Coronary artery (tissue), 2 donors: ENCODE measurements around the gene SERINC5.
"Not testable (repeated sequence)": the region's sequence is repeated elsewhere in the genome, so short reads cannot be mapped to it uniquely, and the experiment has no call there.

ENCODE experiments used
- DNase-seq: peaks from one replicate; pipeline ENCODE4 v3.0.0-alpha.2; 2017; ENCODE audit warnings: low spot score
- H3K27ac ChIP-seq, 2 donors: fragments of 200-600 bp; sonication (generic); one replicate each; pipeline ENCODE4 v1.5.1; 2016 to 2019
- H3K4me3 ChIP-seq: fragments of 200-600 bp; sonication (generic); 2 replicates; pipeline ENCODE4 v1.5.1; 2016; ENCODE audit warnings: mild to moderate bottlenecking, moderate library complexity
- CTCF ChIP-seq: fragments of 200-600 bp; sonication (generic); IDR thresholded peaks from one replicate; pipeline ENCODE4 v1.5.1; 2019; ENCODE audit warnings: antibody characterized with exemption

Gene SERINC5

GRCh38 chr5:80275347-80275746 lies 19.5 kb upstream of the SERINC5 start:
- Histone ChIP-seq H3K4me3 (no peak overlapping the region), H3K27ac (no peak overlapping the region)
- no peak for TF ChIP-seq CTCF
- no peak for DNase-seq

- not testable (repeated sequence) for DNase-seq, H3K27ac ChIP-seq, H3K4me3 ChIP-seq
Observed at GRCh38 chr5:80270543-80270942, 14.7 kb upstream of the SERINC5 start.

DNA sequence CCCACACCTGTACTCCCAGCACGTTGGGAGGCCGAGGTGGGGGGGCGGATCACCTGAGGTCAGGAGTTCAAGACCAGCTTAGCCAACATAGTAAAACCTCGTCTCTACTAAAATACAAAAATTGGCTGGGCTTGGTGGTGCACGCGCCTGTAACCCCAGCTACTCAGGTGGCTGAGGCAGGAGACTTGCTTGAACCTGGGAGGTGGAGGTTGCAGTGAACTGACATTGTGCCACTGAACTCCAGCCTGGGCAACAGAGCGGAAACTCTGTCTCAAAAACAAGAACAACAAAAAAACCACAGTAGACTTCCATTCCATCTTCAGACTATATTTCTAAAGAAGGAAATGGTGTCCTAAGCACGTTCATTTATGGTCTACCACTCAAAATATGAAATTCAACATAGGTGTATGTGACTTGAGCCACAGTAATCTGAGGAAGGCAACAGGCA lies 14.2 kb upstream of the SERINC5 start:
- Histone ChIP-seq H3K4me3 (no peak overlapping the region), H3K27ac (no peak overlapping the region)
- TF ChIP-seq CTCF: no peak
- no peak for DNase-seq

DNA sequence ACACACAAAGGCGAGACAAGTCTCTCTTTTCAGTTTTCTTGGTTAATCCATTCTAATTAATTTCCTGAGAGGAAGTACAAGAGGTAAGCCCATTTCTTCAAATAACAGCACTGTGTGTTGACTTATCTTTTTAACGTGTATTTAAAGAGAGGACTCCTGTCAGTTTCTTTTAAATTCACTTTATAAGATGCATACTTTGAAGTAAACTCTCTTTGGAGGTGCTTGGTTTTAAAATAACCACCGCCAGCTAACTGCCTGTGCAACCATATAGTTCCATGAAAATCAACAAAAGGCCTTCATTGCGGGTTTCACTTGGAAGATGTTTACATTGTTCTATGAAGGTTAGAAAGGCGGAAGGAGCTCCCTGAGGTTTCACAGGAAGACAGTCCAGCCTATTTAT lies 13.1 kb upstream of the SERINC5 start:
- DNase-seq: no peak
- Histone ChIP-seq H3K4me3 (no peak overlapping the region), H3K27ac (no peak overlapping the region)
- TF ChIP-seq CTCF: no peak

GRCh38 chr5:80266566-80266965 lies 10.7 kb upstream of the SERINC5 start:
- no peak for TF ChIP-seq CTCF
- H3K4me3 ChIP-seq: no peak overlapping the region
- H3K27ac ChIP-seq: no peak overlapping the region
- DNase-seq: no peak

DNA sequence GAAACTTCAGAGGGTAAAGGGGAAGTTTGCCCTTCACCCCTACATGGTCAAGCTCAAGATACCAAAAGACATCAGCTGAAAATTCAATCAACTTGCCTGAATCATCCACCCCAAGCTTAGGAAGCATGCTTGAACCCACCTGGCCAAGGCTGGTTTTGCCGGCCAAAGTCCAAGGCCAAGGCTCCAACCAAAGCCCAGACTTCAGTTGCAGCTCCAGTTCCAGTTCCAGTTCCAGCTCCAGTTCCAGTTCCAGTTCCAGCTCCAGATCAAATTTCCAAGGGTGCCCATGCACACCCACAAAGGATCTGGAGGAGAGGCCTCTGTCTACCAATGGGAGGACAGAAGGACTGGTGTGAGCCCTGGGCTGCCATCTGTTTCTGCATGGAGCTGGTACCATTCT lies 4.6 kb upstream of the SERINC5 start:
- no peak for DNase-seq

GRCh38 chr5:80259511-80260203 lies 3.8 kb upstream of the SERINC5 start:
- Histone ChIP-seq H3K27ac (no peak overlapping the region), H3K4me3 (no peak overlapping the region)
- no peak for TF ChIP-seq CTCF
- DNase-seq: no peak

More for the DNA sequence above, 4.6 kb upstream of the SERINC5 start:
- H3K27ac ChIP-seq: no peak overlapping the region
- no peak overlapping the region for H3K4me3 ChIP-seq
- TF ChIP-seq CTCF: no peak

- H3K27ac ChIP-seq: peak overlapping the region; percentile 77 to 97
- no peak for TF ChIP-seq CTCF
- H3K4me3 ChIP-seq: peak overlapping the region; percentile 86
- DNase-seq: peak; percentile 85
Observed at GRCh38 chr5:80255431-80255810, 427 bp downstream of the SERINC5 start.
